HepG2 (cell line): ENCODE data around the gene HECTD1. TPM values are rescaled to one million over a fixed set of nuclear protein-coding genes. Genes with fewer than 3 reads are reported as not detected.

ENCODE experiments used
- polyA plus RNA-seq, 8 experiments: library from polyadenylated mRNA; depleted of rRNA in 3 of 8; stranded (reverse) in 7 of 8; unstranded in 1 of 8; fragments of >200 nt; fragmentation: Illumina TruSeq in 4 of 8; extraction: Trizol in 4 of 8; gene quantifications; 2 replicates each; pipeline versions ENCODE4 v1.2.1 to v1.2.3, GENCODE V29; 2011 to 2016; ENCODE audit warnings: low read depth in 4 of 8, missing spikeins in 1 of 8, mixed read lengths in 1 of 8; ENCODE audit not compliant: insufficient read depth in 1 of 8
- small RNA-seq, 3 experiments: library from RNA; depleted of rRNA; stranded (forward); fragments of <200 nt; gene quantifications; one replicate each; pipeline ENCODE3, GENCODE V24; 2012; ENCODE audit warnings: low read depth in 2 of 3, low replicate concordance in 1 of 3; ENCODE audit not compliant: insufficient read length in 3 of 3, insufficient read depth in 2 of 3
- total RNA-seq, 5 experiments: library from RNA; depleted of rRNA; stranded (reverse); fragments of >200 nt; fragmentation: Illumina TruSeq; extraction: Trizol; gene quantifications; 2 replicates each; pipeline ENCODE4 v1.2.3, GENCODE V29; 2016; ENCODE audit warnings: low read depth in 1 of 5

The HECTD1 gene
- total and polyA plus RNA-seq, 2 of the 13 experiments (the other 11 are each of a cell fraction or from before 2014, with no cell fraction given): 312 to 560 TPM

Small RNA genes lying within 50 kb of the gene (small RNA-seq; reads per million reads assigned to genes)
- gene RF00019: 0 reads per million in 3 experiments
- 0 reads per million in 3 experiments for gene RNU6-541P

Other genes with a start within 250 kb of the HECTD1 start
- gene AP4S1, start 182.1 kb downstream of the HECTD1 start, total RNA-seq (2016; rRNA removed; fragmentation: Illumina TruSeq; extraction: Trizol): 21.1 and 22.4 TPM in 2 replicates
- gene AP4S1, start 182.1 kb downstream of the HECTD1 start, polyA plus RNA-seq (2011; rRNA removed): 3.9 and 4.2 TPM in 2 replicates
- 123 and 135 TPM in 2 replicates for gene STRN3, start 181.4 kb downstream of the HECTD1 start, total RNA-seq (2016; rRNA removed; fragmentation: Illumina TruSeq; extraction: Trizol)
- gene STRN3, start 181.4 kb downstream of the HECTD1 start, polyA plus RNA-seq (2011; rRNA removed): 44.9 and 49.4 TPM in 2 replicates
- gene HEATR5A, start 212.8 kb upstream of the HECTD1 start, total RNA-seq (2016; rRNA removed; fragmentation: Illumina TruSeq; extraction: Trizol): 105 and 172 TPM in 2 replicates
- 35.4 and 36.4 TPM in 2 replicates for gene HEATR5A, start 212.8 kb upstream of the HECTD1 start, polyA plus RNA-seq (2011; rRNA removed)
- gene DTD2, start 249.7 kb upstream of the HECTD1 start, total RNA-seq (2016; rRNA removed; fragmentation: Illumina TruSeq; extraction: Trizol): 49.8 and 68.8 TPM in 2 replicates
- gene DTD2, start 249.7 kb upstream of the HECTD1 start, polyA plus RNA-seq (2011; rRNA removed): 22.3 and 22.5 TPM in 2 replicates